MM.1S (cell line): ENCODE measurements around the gene UGCG.
"Not testable (repeated sequence)": the region's sequence is repeated elsewhere in the genome, so short reads cannot be mapped to it uniquely, and the experiment has no call there.

Experiments used
- DNase-seq: peaks from one replicate; pipeline ENCODE4 v3.0.0-alpha.2; 2015
- H2AFZ ChIP-seq: fragments of 300-600 bp; sonication (generic); 2 replicates; pipeline ENCODE4 v1.6.0; 2016; ENCODE audit warnings: antibody characterized with exemption, low read length
- H3F3A ChIP-seq: fragments of 300-600 bp; sonication (generic); 2 replicates; pipeline ENCODE4 v1.6.1; 2016; ENCODE audit warnings: mild to moderate bottlenecking, antibody characterized with exemption, low read length, moderate library complexity, mixed read lengths; ENCODE audit not compliant: insufficient read depth
- H3K27ac ChIP-seq: fragments of 300-600 bp; sonication (generic); 2 replicates; pipeline ENCODE4 v1.5.1; 2016; ENCODE audit warnings: mild to moderate bottlenecking, low read length
- H3K27me3 ChIP-seq: fragments of 300-600 bp; sonication (generic); replicated peaks from 2 replicates; pipeline ENCODE4 v1.6.0; 2016; ENCODE audit warnings: low read length; ENCODE audit not compliant: insufficient read depth
- H3K36me3 ChIP-seq: fragments of 300-600 bp; sonication (generic); replicated peaks from 2 replicates; pipeline ENCODE4 v1.6.1; 2016; ENCODE audit warnings: mild to moderate bottlenecking, low read length, mixed read lengths; ENCODE audit not compliant: insufficient read depth
- H3K4me1 ChIP-seq: fragments of 300-600 bp; sonication (generic); 2 replicates; pipeline ENCODE4 v1.6.1; 2016; ENCODE audit warnings: low read length, mixed read lengths
- H3K4me2 ChIP-seq: fragments of 300-600 bp; sonication (generic); 2 replicates; pipeline ENCODE4 v1.6.0; 2016; ENCODE audit warnings: low read depth, low read length
- H3K4me3 ChIP-seq: fragments of 300-600 bp; sonication (generic); 2 replicates; pipeline ENCODE4 v1.5.1; 2016; ENCODE audit warnings: low read length, mixed read lengths
- H3K79me2 ChIP-seq: fragments of 300-600 bp; sonication (generic); 2 replicates; pipeline ENCODE4 v1.6.1; 2016; ENCODE audit warnings: mixed run types, low read length, mixed read lengths
- H3K9ac ChIP-seq: fragments of 300-600 bp; sonication (generic); 2 replicates; pipeline ENCODE4 v1.6.1; 2016; ENCODE audit warnings: low read length, mixed read lengths
- H3K9me2 ChIP-seq: fragments of 300-600 bp; sonication (generic); replicated peaks from 2 replicates; pipeline ENCODE4 v1.6.1; 2016; ENCODE audit warnings: mild to moderate bottlenecking, low read length, mixed read lengths; ENCODE audit not compliant: insufficient read depth
- H3K9me3 ChIP-seq: fragments of 300-600 bp; sonication (generic); replicated peaks from 2 replicates; pipeline ENCODE4 v1.6.1; 2016; ENCODE audit warnings: mild to moderate bottlenecking, low read length, mixed read lengths; ENCODE audit not compliant: insufficient read depth
- H4K20me1 ChIP-seq: fragments of 300-600 bp; sonication (generic); 2 replicates; pipeline ENCODE4 v1.6.1; 2016; ENCODE audit warnings: mild to moderate bottlenecking, low read length, moderate library complexity, mixed read lengths; ENCODE audit not compliant: insufficient read depth
- EZH2 ChIP-seq: fragments of 300-600 bp; sonication (generic); optimal IDR thresholded peaks from 2 replicates; pipeline ENCODE3; 2017; ENCODE audit warnings: low read depth, mild to moderate bottlenecking, antibody characterized with exemption, low read length, mixed read lengths
- EZH2phosphoT487 ChIP-seq: fragments of 300-600 bp; sonication (generic); IDR thresholded peaks from 2 replicates; pipeline ENCODE4 v1.6.1; 2018; ENCODE audit warnings: antibody characterized with exemption, low read length
- TF ChIP-seq, protein P1 (sequence below): fragments of 300-600 bp; sonication (generic); IDR thresholded peaks from 2 replicates; pipeline ENCODE4 v1.5.1; 2016; ENCODE audit warnings: antibody characterized with exemption, low read length, mixed read lengths

The UGCG gene

DNA sequence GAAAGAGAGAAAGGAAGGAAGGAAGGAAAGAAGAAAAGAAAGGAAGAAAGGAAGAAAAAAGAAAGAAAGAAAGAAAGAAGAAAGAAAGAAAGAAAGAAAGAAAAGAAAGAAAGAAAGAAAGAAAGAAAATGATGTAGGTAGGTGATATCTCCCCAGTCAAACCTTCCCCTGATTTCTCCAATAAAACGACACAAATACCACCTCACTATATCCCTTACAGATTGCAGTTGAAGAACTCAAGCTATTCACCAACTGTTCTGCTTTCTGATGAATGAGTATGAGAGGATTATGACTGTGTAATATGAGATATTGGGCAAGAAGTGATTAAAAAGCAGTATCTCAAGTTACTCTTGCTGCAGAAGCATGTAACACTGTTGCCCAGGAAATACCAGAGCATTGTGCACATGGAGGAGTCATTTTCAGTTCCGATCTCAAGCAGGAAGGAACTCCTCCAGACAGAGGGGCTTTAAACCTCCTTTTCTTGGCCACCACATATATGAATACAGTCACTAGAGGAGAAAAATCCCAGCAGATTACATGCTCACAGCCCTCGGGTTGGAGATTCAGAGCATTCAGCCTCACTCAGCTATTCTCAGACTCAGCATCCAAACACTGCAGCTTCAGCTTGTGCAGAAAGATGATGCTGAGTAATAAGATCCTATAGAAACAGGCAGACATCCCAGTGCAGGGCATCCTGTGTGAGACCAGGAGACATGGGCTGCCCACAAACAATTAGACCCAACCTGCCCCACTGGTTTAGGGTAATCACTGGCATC lies 61.4 kb downstream of the UGCG start:
- no peak overlapping the region for H3K9ac ChIP-seq
- no peaks in the 10 kb centered on the region for H3K4me1 ChIP-seq

DNA sequence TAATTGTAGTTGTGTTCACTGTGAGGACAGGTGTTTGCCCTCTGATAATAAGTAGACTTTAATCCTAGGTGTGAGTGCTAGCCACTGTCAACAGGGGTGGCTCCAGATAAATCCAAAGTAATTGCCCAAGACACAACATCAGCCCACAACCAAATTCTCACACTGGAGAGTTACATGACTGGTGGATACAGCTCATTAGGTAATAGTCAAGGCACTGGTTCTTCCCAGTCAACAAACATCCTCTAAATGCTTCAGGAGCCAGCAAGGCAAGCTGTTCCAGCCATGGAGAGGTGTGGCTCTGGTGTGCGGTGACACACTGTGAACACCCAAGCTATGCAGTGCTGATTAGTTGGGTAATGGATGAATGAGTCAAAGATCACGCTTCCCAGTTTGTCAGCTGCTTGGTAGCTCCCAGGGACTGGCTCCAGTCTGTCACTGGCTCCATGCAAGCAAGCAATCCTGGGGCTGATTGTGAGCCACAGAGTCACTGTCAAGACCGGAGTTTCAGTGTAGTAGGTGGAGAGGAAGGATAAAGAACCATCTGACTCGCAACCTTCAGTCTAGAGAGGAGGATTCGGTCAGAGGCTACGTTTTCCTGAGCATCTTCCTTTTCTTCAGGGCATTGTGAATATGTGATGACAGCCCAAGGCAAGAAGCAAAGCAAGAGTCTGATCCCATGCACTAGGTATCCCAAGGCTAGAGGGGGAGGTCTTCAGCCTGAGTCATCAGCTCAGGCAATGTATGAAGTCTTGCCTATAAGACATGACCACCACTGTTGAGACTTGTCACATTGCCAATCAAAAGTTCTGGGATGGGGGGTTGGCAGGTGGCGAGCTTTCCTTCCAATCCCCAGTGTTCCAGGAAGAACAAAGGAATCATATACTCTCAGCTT lies 63.1 kb downstream of the UGCG start:
- TF ChIP-seq EZH2phosphoT487, result no peak
- TF ChIP-seq, protein P1, sequence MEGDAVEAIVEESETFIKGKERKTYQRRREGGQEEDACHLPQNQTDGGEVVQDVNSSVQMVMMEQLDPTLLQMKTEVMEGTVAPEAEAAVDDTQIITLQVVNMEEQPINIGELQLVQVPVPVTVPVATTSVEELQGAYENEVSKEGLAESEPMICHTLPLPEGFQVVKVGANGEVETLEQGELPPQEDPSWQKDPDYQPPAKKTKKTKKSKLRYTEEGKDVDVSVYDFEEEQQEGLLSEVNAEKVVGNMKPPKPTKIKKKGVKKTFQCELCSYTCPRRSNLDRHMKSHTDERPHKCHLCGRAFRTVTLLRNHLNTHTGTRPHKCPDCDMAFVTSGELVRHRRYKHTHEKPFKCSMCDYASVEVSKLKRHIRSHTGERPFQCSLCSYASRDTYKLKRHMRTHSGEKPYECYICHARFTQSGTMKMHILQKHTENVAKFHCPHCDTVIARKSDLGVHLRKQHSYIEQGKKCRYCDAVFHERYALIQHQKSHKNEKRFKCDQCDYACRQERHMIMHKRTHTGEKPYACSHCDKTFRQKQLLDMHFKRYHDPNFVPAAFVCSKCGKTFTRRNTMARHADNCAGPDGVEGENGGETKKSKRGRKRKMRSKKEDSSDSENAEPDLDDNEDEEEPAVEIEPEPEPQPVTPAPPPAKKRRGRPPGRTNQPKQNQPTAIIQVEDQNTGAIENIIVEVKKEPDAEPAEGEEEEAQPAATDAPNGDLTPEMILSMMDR, result no peak
- no peak for TF ChIP-seq EZH2
- Histone ChIP-seq H3K9me3 (no peaks in the 10 kb centered on the region), H3K9me2 (no peaks in the 10 kb centered on the region), H3F3A (no peaks in the 10 kb centered on the region), H3K9ac (no peak overlapping the region), H3K4me1 (no peaks in the 10 kb centered on the region), H3K4me2 (no peak overlapping the region), H3K79me2 (no peaks in the 10 kb centered on the region), H3K4me3 (no peak overlapping the region), H4K20me1 (no peaks in the 10 kb centered on the region), H3K36me3 (no peaks in the 10 kb centered on the region), H3K27me3 (no peaks in the 10 kb centered on the region), H2AFZ (no peak overlapping the region), H3K27ac (no peak overlapping the region)
- no peak for DNase-seq

More for the DNA sequence above, 61.4 kb downstream of the UGCG start:
- H3K27me3 ChIP-seq, result no peaks in the 10 kb centered on the region
- no peaks in the 10 kb centered on the region for H3F3A ChIP-seq
- 0 out of 2 replicates have a peak overlapping the region, but pooled peaks have one; percentile 5 for H2AFZ ChIP-seq
- H3K27ac ChIP-seq, result no peak overlapping the region
- H3K4me2 ChIP-seq, result 0 out of 2 replicates have a peak overlapping the region, but pooled peaks have one; percentile 1
- no peak for DNase-seq
- H3K36me3 ChIP-seq, result no peaks in the 10 kb centered on the region
- H4K20me1 ChIP-seq, result no peaks in the 10 kb centered on the region
- H3K9me3 ChIP-seq, result no peaks in the 10 kb centered on the region
- H3K9me2 ChIP-seq, result no peaks in the 10 kb centered on the region
- no peaks in the 10 kb centered on the region for H3K79me2 ChIP-seq
- peak overlapping the region; percentile 3; the same call in 1 of the 2 replicates for H3K4me3 ChIP-seq
- TF ChIP-seq EZH2 (no peak), EZH2phosphoT487 (no peak)
- TF ChIP-seq, protein P1, result no peak

DNA sequence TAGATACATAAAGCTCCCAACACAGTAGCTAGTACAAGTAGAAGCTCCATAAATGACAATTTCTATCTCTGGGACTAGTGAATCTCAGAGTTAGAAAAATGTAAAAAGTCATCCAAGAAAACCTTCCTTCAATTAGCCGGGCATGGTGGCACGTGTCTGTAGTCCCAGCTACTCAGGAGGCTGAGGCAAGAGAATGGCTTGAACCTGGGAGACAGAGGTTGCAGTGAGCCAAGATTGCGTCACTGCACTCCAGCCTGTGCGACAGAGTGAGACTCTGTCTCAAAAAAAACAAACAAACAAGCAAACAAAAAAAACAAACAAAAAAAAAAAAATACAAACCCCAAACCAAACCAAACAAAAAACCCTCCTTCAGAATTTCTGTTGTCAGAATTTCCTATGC lies 63.9 kb downstream of the UGCG start:
- not testable (repeated sequence) for H3K79me2 ChIP-seq, H3K27me3 ChIP-seq, H2AFZ ChIP-seq, H3K4me1 ChIP-seq, H3K4me3 ChIP-seq, H3K9me3 ChIP-seq, H3K9me2 ChIP-seq, H3K27ac ChIP-seq, DNase-seq, H3F3A ChIP-seq, H3K9ac ChIP-seq, H4K20me1 ChIP-seq, H3K36me3 ChIP-seq, H3K4me2 ChIP-seq
